ENCODE results near the gene AGBL4. TPM values are rescaled to one million over a fixed set of nuclear protein-coding genes. Genes with fewer than 3 reads are reported as not detected.

The AGBL4 gene
- total RNA-seq, 2 donors from 2014 or later, result 0.40 to 5.5 TPM

DNA sequence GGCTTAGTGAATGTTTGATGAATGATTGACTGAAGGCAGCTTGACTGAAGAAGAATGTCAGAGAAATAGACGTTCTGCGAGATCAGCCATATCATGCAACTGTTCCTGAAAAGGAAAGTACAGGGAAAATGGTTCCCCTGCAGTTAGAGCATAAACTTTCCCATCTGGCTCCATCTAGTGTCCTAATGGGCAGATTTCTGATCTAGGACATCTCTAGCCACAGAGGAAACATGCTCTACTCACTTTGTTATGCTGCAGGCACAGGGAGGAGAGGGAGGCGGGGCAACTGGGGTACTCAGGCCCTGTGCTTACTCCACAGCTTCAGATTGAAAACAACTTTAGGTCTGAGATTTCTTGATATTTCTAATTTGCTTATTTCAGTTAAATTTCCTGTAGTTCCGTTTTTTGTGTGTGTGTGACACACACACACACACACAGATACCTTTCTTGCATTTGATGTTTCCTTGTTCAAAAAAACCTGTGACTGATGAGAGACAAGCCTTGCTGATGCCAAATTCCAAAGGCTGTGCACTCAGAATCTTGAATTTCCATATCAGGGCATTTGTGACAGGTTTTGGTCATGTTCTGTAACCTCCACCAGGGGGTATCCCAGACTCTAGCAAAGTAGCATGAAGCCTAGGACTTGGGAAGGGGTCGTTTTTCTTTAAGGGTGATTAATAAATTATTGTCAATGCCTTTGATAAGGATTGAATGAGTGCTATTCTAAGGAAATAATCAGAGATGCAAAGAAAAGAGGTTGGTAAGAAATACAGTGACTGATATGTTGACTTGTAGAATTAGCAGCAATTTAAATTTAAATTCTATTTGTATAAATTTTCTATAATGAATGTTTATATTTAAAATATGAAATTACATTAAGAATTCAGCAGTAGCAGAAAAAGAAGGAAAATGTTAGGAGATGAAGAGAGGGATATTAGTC, 1107.4 kb downstream of the AGBL4 start:
- no peak overlapping the region for H3K4me3 Mint-ChIP-seq
- Histone ChIP-seq H3K27me3 (ENCODE audit: control insufficient read depth, insufficient read depth, low read length, poor library complexity, severe bottlenecking) (no peaks in the 10 kb centered on the region), H3K4me1 (ENCODE audit: control insufficient read depth, insufficient read depth, low read length) (no peaks in the 10 kb centered on the region), H3K9me3 (ENCODE audit: control insufficient read depth, low read length) (no peaks in the 10 kb centered on the region), H3K9ac (ENCODE audit: extremely low read depth, low read length, poor library complexity, severe bottlenecking) (no peak overlapping the region), H3K27ac (ENCODE audit: low read depth, low read length) (no peak overlapping the region), H3K36me3 (ENCODE audit: control insufficient read depth, insufficient read depth, low read length) (no peaks in the 10 kb centered on the region), H3K4me3 (ENCODE audit: low read length) (no peak overlapping the region)
- H3K36me3 Mint-ChIP-seq (ENCODE audit: low read depth), result no peaks in the 10 kb centered on the region
- TF ChIP-seq, protein P1, sequence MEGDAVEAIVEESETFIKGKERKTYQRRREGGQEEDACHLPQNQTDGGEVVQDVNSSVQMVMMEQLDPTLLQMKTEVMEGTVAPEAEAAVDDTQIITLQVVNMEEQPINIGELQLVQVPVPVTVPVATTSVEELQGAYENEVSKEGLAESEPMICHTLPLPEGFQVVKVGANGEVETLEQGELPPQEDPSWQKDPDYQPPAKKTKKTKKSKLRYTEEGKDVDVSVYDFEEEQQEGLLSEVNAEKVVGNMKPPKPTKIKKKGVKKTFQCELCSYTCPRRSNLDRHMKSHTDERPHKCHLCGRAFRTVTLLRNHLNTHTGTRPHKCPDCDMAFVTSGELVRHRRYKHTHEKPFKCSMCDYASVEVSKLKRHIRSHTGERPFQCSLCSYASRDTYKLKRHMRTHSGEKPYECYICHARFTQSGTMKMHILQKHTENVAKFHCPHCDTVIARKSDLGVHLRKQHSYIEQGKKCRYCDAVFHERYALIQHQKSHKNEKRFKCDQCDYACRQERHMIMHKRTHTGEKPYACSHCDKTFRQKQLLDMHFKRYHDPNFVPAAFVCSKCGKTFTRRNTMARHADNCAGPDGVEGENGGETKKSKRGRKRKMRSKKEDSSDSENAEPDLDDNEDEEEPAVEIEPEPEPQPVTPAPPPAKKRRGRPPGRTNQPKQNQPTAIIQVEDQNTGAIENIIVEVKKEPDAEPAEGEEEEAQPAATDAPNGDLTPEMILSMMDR (conservative IDR thresholded peaks at IDR 0.05), result peak; percentile 76
- H3K9me3 Mint-ChIP-seq, result no peaks in the 10 kb centered on the region
- peak; percentile 83 for DNase-seq
- no peaks in the 10 kb centered on the region for H3K27me3 Mint-ChIP-seq (ENCODE audit: insufficient read depth)
- H3K27ac Mint-ChIP-seq, result peak overlapping the region; percentile 6
- H3K4me1 Mint-ChIP-seq, result peaks cover 9% of the 10 kb centered on the region
- WGBS, 2 experiments (ENCODE audit: insufficient coverage in 1 of 2, insufficient read length in 1 of 2), result 48 to 57% methylated on average over 3 to 5 of the region's 5 CpGs

DNA sequence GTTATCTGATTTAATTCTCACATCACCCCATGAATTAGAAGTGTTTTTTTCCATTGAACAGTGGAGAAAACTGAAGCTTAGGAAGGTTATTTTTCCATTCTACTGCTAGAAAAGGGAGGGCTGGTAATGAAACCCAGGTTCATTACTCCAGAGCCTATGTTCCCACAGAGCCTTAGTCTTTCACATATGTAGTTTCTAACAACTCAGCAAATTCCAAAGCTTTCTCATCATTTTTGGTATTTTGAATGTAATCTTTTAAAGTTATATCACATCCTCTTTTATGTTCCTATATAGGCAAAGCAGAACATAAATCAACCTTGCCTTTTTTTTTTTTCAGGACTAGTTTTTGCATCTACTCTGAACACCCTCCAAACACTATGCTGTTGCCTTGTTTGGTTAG, 1115.1 kb downstream of the AGBL4 start:
- Mint-ChIP-seq H3K27ac (no peak overlapping the region), H3K4me1 (peaks cover 5% of the 10 kb centered on the region), H3K36me3 (ENCODE audit: low read depth) (no peaks in the 10 kb centered on the region), H3K27me3 (ENCODE audit: insufficient read depth) (peaks cover 5% of the 10 kb centered on the region), H3K9me3 (no peaks in the 10 kb centered on the region), H3K4me3 (no peak overlapping the region)
- H3K4me1 ChIP-seq (ENCODE audit: control insufficient read depth, insufficient read depth, low read length), result no peaks in the 10 kb centered on the region
- H3K36me3 ChIP-seq (ENCODE audit: control insufficient read depth, insufficient read depth, low read length), result no peaks in the 10 kb centered on the region
- no peak overlapping the region for H3K27ac ChIP-seq (ENCODE audit: low read depth, low read length)
- no peak overlapping the region for H3K4me3 ChIP-seq (ENCODE audit: low read length)
- H3K27me3 ChIP-seq (ENCODE audit: control insufficient read depth, insufficient read depth, low read length, poor library complexity, severe bottlenecking), result peaks cover 54% of the 10 kb centered on the region
- TF ChIP-seq, protein P1 (conservative IDR thresholded peaks at IDR 0.05), result no peak
- DNase-seq, result no peak
- H3K9ac ChIP-seq (ENCODE audit: extremely low read depth, low read length, poor library complexity, severe bottlenecking), result no peak overlapping the region
- H3K9me3 ChIP-seq (ENCODE audit: control insufficient read depth, low read length), result no peaks in the 10 kb centered on the region

DNA sequence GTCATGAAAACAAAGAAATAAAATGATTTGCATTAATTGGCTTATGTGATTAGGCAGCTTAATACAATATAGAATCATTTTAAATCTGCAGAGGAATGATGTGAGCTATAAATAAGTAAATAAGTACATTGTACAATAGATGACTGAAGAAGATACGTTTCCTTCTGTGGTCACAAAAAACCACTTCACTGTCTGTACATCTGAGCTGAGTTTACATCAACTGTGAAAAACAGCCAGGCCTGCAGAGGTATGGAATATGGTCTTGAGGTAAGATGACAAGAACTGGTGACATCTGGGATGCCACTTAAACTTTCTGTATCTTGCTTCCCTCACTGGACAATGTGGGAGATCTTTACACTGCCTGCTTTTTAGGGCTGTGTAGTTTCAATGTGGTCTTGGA, 1117.0 kb downstream of the AGBL4 start:
- TF ChIP-seq, protein P1 (conservative IDR thresholded peaks at IDR 0.05), result no peak
- Mint-ChIP-seq H3K4me1 (peaks cover 8% of the 10 kb centered on the region), H3K36me3 (ENCODE audit: low read depth) (no peaks in the 10 kb centered on the region), H3K27me3 (ENCODE audit: insufficient read depth) (peaks cover 7% of the 10 kb centered on the region), H3K9me3 (no peaks in the 10 kb centered on the region), H3K27ac (no peak overlapping the region), H3K4me3 (no peak overlapping the region)
- H3K27me3 ChIP-seq (ENCODE audit: control insufficient read depth, insufficient read depth, low read length, poor library complexity, severe bottlenecking), result peaks cover 59% of the 10 kb centered on the region
- H3K27ac ChIP-seq (ENCODE audit: low read depth, low read length), result no peak overlapping the region
- peaks cover 2% of the 10 kb centered on the region for H3K9me3 ChIP-seq (ENCODE audit: control insufficient read depth, low read length)
- DNase-seq, result no peak
- no peaks in the 10 kb centered on the region for H3K36me3 ChIP-seq (ENCODE audit: control insufficient read depth, insufficient read depth, low read length)
- no peaks in the 10 kb centered on the region for H3K4me1 ChIP-seq (ENCODE audit: control insufficient read depth, insufficient read depth, low read length)
- 80 to 89% methylated on average over 1 of the region's 1 CpG for WGBS, 2 experiments (ENCODE audit: insufficient coverage in 1 of 2, insufficient read length in 1 of 2)
- no peak overlapping the region for H3K4me3 ChIP-seq (ENCODE audit: low read length)
- no peak overlapping the region for H3K9ac ChIP-seq (ENCODE audit: extremely low read depth, low read length, poor library complexity, severe bottlenecking)
